HepG2 (cell line): ENCODE data around the gene PLK5. TPM values are rescaled to one million over a fixed set of nuclear protein-coding genes. Genes with fewer than 3 reads are reported as not detected.

Experiments
- ATAC-seq: fragments of 200-7000 bp; cut with Tn5 transposase; 3 replicates; pipeline ENCODE4 v1.9.1; 2020; ENCODE audit warnings: mild to moderate bottlenecking, moderate library complexity
- BruUV-seq: library from RNA; stranded (reverse); fragments of 400-500 nt; replicated peaks from 2 replicates; lab custom pipeline; 2021; lab: Mats Ljungman, UMichigan
- CTCF ChIA-PET: fragments of 300-600 bp; formaldehyde crosslinking; extraction: SDS; loops from one replicate; lab custom pipeline; 2021; ENCODE audit warnings: low total read pairs, inconsistent platforms, low intra/inter-chr PET ratio; lab: Yijun Ruan, JAX
- POLR2A ChIA-PET: fragments of 350-600 bp; sonication (Branson Sonifier 250); formaldehyde crosslinking; loops from one replicate; lab custom pipeline; 2020; ENCODE audit warnings: antibody characterized with exemption, inconsistent platforms; lab: Yijun Ruan, JAX
- DNase-seq: peaks from one replicate; pipeline ENCODE4 v3.0.0-alpha.2; 2015; ENCODE audit warnings: low spot score
- FAIRE-seq: peaks from 3 replicates; lab custom pipeline; 2011; peaks lifted over from hg19 to GRCh38; lab: Jason Lieb, UNC
- H2AFZ ChIP-seq: one replicate; pipeline ENCODE4 v1.6.1; 2011; ENCODE audit warnings: low read length, inconsistent platforms
- H3K27ac ChIP-seq: fragments of 300-600 bp; 3 replicates; pipeline ENCODE4 v1.8.0; 2011; ENCODE audit warnings: mixed run types, mild to moderate bottlenecking, mixed read lengths, low read length, inconsistent platforms; ENCODE audit not compliant: insufficient read depth; ENCODE audit errors: extremely low read length
- H3K27me3 ChIP-seq, 2 experiments: fragments of 200-600 bp in 1 of 2; 2 replicates in 1 of 2; 3 replicates in 1 of 2; pipeline versions ENCODE4 v1.6.0 to v1.8.0; 2011; ENCODE audit warnings: low read length in 2 of 2, mild to moderate bottlenecking in 2 of 2, moderate library complexity in 2 of 2, inconsistent platforms in 1 of 2; ENCODE audit not compliant: insufficient read depth in 2 of 2, control insufficient read depth in 1 of 2
- H3K36me3 ChIP-seq, 2 experiments: fragments of 200-600 bp in 1 of 2; replicated peaks in 1 of 2; 2 replicates in 1 of 2; 3 replicates in 1 of 2; pipeline versions ENCODE4 v1.5.1 to v1.8.0; 2011; ENCODE audit warnings: low read length in 2 of 2, inconsistent platforms in 1 of 2; ENCODE audit not compliant: insufficient read depth in 2 of 2, control insufficient read depth in 1 of 2
- H3K4me1 ChIP-seq: 2 replicates; pipeline ENCODE4 v1.5.1; 2012; ENCODE audit warnings: low read length, inconsistent platforms; ENCODE audit not compliant: insufficient read depth
- H3K4me2 ChIP-seq: 2 replicates; pipeline ENCODE4 v1.6.0; 2011; ENCODE audit warnings: low read depth, low read length, inconsistent platforms
- H3K4me3 ChIP-seq, 3 experiments: fragments of 200-600 bp in 1 of 3; sonication (generic), shearing (Covaris generic) in 1 of 3; replicated peaks in 1 of 3; 2 replicates each; pipeline ENCODE4 v1.5.1; 2011 to 2016; ENCODE audit warnings: low read length in 3 of 3, inconsistent platforms in 2 of 3, low read depth in 2 of 3, mild to moderate bottlenecking in 2 of 3, control low read depth in 1 of 3, mixed read lengths in 1 of 3; ENCODE audit not compliant: insufficient read depth in 1 of 3
- H3K79me2 ChIP-seq: one replicate; pipeline ENCODE4 v1.6.1; 2011; ENCODE audit warnings: low read length, inconsistent platforms; ENCODE audit not compliant: insufficient read depth
- H3K9ac ChIP-seq: 2 replicates; pipeline ENCODE4 v1.6.0; 2011; ENCODE audit warnings: mild to moderate bottlenecking, low read depth, low read length, inconsistent platforms; ENCODE audit not compliant: insufficient read depth
- H3K9me3 ChIP-seq: 2 replicates; pipeline ENCODE4 v1.5.1; 2012; ENCODE audit warnings: mild to moderate bottlenecking, low read length
- H4K20me1 ChIP-seq: 2 replicates; pipeline ENCODE4 v1.6.0; 2011; ENCODE audit warnings: inconsistent platforms, mild to moderate bottlenecking, low read length, moderate library complexity; ENCODE audit not compliant: insufficient read depth
- AGO2 ChIP-seq: fragments of 200-400 bp; formaldehyde crosslinking; optimal IDR thresholded peaks from 2 replicates; pipeline ENCODE3; 2017; ENCODE audit warnings: mild to moderate bottlenecking, low read depth, low read length, moderate library complexity
- HNRNPUL1 ChIP-seq: fragments of 200-400 bp; formaldehyde crosslinking; IDR thresholded peaks from 2 replicates; pipeline ENCODE4 v1.6.1; 2017; ENCODE audit warnings: low read depth, mild to moderate bottlenecking, low read length, moderate library complexity
- KLF11 ChIP-seq: IDR thresholded peaks from 2 replicates; pipeline ENCODE4 v1.6.1; 2016; ENCODE audit warnings: missing compliant biosample characterization
- MEF2D ChIP-seq: sonication (generic); formaldehyde crosslinking; IDR thresholded peaks from 2 replicates; pipeline ENCODE4 v1.5.1; 2020; ENCODE audit warnings: mild to moderate bottlenecking, missing genetic modification reagents
- POLR2G ChIP-seq: fragments of 200-400 bp; formaldehyde crosslinking; IDR thresholded peaks from 2 replicates; pipeline ENCODE4 v1.6.1; 2018; ENCODE audit warnings: mild to moderate bottlenecking, low read depth, low read length, moderate library complexity
- RBFOX2 ChIP-seq: fragments of 200-400 bp; formaldehyde crosslinking; IDR thresholded peaks from 2 replicates; pipeline ENCODE4 v1.6.1; 2017; ENCODE audit warnings: low read depth, mild to moderate bottlenecking, low read length
- WGBS: methylation state at CpG from one replicate; pipeline ENCODE4 v1.1.6; 2017; ENCODE audit warnings: low lambda C conversion rate; 5-methylcytosine and 5-hydroxymethylcytosine counted together
- in situ Hi-C: cut with HindIII; loops from 2 replicates; pipeline ENCODE4 v1.10.0; 2017; ENCODE audit warnings: low pct_unique_long_range_greater_than_20kb; ENCODE audit not compliant: extremely low pct_ligation_motif_present
- intact Hi-C: fragments of 100-400 bp; cut with micrococcal nuclease; formaldehyde crosslinking; loops from one replicate; pipeline ENCODE4 v1.10.0; 2022; ENCODE audit not compliant: unreplicated experiment
- polyA plus RNA-seq, 8 experiments: library from polyadenylated mRNA; depleted of rRNA in 3 of 8; stranded (reverse) in 7 of 8; unstranded in 1 of 8; fragments of >200 nt; fragmentation: Illumina TruSeq in 4 of 8; extraction: Trizol in 4 of 8; gene quantifications; 2 replicates each; pipeline versions ENCODE4 v1.2.1 to v1.2.3, GENCODE V29; 2011 to 2016; ENCODE audit warnings: low read depth in 4 of 8, missing spikeins in 1 of 8, mixed read lengths in 1 of 8; ENCODE audit not compliant: insufficient read depth in 1 of 8
- total RNA-seq, 5 experiments: library from RNA; depleted of rRNA; stranded (reverse); fragments of >200 nt; fragmentation: Illumina TruSeq; extraction: Trizol; gene quantifications; 2 replicates each; pipeline ENCODE4 v1.2.3, GENCODE V29; 2016; ENCODE audit warnings: low read depth in 1 of 5

PLK5 gene
- total and polyA plus RNA-seq, 2 of the 13 experiments (the other 11 are each of a cell fraction or from before 2014, with no cell fraction given), result not detected

GRCh38 chr19:1577929-1578618, 54.2 kb downstream of the PLK5 start:
- in situ Hi-C loops, result no loop called here
- no peak for DNase-seq
- no peak for FAIRE-seq
- TSS peak; percentile 41 for BruUV-seq
- Histone ChIP-seq H3K79me2 (no peaks in the 10 kb centered on the region), H3K4me1 (peaks cover 12% of the 10 kb centered on the region), H3K4me2 (no peak overlapping the region), H3K27me3 (no peaks in the 10 kb centered on the region), H3K4me3 (no peak overlapping the region), H3K9ac (no peak overlapping the region), H2AFZ (no peak overlapping the region), H3K9me3 (no peaks in the 10 kb centered on the region)
- intact Hi-C loops, result no loop called here
- no peak for ATAC-seq
- WGBS, result 96% methylated on average over 33 of the region's 49 CpGs
- POLR2A ChIA-PET, result interaction anchor here (1.1 to 1.6 kb wide), 2 partner anchors 13 to 15 kb away, joined by 3 to 5 read pairs; no protein-coding TSS in a partner anchor
- TF ChIP-seq KLF11 (CRISPR knock-in tag) (no peak), RBFOX2 (peak; percentile 59), AGO2 (peak; percentile 3)
- TF ChIP-seq, all 625 proteins: peak for 2
- Histone ChIP-seq H3K27ac (no peak overlapping the region), H3K36me3 (peaks cover 11 to 40% of the 10 kb centered on the region in 2 experiments; a peak in 4 of 5 replicates), H4K20me1 (0 out of 2 replicates have a peak, but pooled peaks cover 2% of the 10 kb centered on the region)
- CTCF ChIA-PET, result no interaction called here

DNA sequence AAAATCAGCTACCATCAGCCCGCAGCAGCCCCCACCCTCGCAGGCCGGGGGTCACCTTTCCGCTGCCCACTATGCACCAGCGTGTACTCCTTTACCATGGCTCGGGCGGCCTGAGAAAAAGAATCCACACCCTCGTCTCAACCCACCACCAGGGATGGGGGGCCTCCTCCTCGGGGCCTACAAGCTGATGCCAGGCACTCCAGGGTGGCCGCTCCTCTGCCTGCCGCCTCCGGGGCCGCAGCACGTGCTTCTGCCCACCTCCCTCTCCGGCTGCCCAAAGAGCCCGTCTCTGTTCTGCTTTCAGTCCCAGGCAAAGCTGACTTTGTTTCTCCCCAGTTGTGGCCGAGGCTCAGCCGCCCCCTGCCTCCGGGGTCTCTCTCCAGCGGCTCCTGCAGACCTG, 55.3 kb downstream of the PLK5 start:
- BruUV-seq, result no TSS peak
- ChIA-PET POLR2A (interaction anchor here (1.1 to 1.6 kb wide), 2 partner anchors 12 to 14 kb away, joined by 3 to 5 read pairs; no protein-coding TSS in a partner anchor), CTCF (no interaction called here)
- Histone ChIP-seq H3K79me2 (no peaks in the 10 kb centered on the region), H3K36me3 (peaks cover 12 to 44% of the 10 kb centered on the region in 2 experiments; a peak in 4 of 5 replicates), H3K4me1 (peaks cover under 1% of the 10 kb centered on the region; the same call in 1 of the 2 replicates), H3K4me2 (no peak overlapping the region), H4K20me1 (0 out of 2 replicates have a peak, but pooled peaks cover 2% of the 10 kb centered on the region), H3K9ac (no peak overlapping the region), H3K4me3 (no peak overlapping the region), H3K27me3 (no peaks in the 10 kb centered on the region), H3K9me3 (no peaks in the 10 kb centered on the region), H3K27ac (no peak overlapping the region), H2AFZ (no peak overlapping the region)
- no peak for DNase-seq
- intact Hi-C loops (no loop called here), in situ Hi-C loops (no loop called here)
- 98% methylated on average over 20 of the region's 20 CpGs for WGBS
- TF ChIP-seq AGO2 (peak; percentile 81), HNRNPUL1 (no peak), RBFOX2 (peak; percentile 52; the same call in 1 of the 2 replicates), MEF2D (CRISPR knock-in tag) (no peak), POLR2G (0 out of 2 replicates have a peak, but pooled peaks have one; percentile 36)
- FAIRE-seq, result no peak
- ATAC-seq, result no peak
